HG03460 (cell line): Measurements from ENCODE around the gene HS3ST5.
"Not testable (repeated sequence)": the region's sequence is repeated elsewhere in the genome, so short reads cannot be mapped to it uniquely, and the experiment has no call there.

ENCODE experiments used
- ATAC-seq: cut with Tn5 transposase; IDR thresholded peaks from one replicate; pipeline ENCODE4 v1.9.1; 2021; ENCODE audit not compliant: unreplicated experiment

HS3ST5 gene

DNA sequence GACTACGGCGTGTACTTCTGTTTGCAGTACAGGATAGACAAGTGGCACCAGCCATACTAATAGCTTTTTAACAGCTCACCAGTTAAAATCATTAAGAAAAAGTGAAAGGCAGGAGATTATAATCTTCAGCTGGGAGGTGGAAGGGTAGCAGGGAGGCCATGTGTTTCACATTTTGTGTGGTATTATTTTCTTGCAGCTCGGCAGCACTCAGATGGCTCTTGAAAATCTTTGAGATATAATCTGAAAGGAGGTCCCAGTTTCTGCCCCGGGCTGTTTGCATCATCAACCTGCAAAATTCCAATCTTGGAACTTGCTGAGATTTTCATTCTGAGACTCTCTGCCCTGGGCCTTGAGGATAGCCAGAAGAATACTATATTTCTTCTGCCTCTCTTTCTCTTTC is 284.4 kb downstream of the HS3ST5 start:
- ATAC-seq, result no peak

DNA sequence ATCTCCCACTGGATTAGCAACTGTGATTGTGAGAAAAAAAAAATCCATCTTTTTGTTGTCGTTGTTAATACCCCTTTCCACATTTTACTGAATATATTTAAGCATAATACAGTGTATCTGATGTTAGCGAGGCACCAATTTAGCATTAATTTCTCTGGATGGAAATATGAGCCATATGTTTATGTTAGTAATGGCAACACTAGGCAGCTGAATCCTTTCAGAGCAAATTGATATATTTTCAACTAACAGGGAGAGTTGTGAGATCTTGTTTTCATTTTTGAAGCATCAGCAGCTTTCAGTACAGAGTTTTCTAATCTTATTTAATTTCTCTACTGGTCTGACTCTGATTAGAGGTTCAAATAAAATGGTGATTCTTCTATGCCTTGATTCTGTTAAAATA is 287.1 kb downstream of the HS3ST5 start:
- no peak for ATAC-seq

DNA sequence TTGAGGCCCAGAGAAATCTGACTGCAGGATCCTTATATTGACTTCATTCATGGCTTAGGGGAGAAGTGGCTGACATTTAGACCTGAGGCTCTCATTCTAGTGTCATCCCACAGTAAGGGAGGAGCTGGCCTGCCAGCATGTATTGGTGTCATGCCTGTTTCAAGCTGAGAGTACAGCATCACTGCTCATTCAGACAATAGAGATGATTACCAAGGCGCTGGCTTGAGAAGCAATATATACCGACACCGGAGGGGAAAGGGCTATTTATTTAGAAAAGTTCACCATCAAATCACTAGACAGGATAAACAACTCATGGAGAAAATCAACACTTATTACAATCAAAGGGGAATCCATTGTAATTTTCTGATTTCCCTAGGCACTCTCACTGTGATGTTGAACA is 287.5 kb downstream of the HS3ST5 start:
- ATAC-seq, result no peak

DNA sequence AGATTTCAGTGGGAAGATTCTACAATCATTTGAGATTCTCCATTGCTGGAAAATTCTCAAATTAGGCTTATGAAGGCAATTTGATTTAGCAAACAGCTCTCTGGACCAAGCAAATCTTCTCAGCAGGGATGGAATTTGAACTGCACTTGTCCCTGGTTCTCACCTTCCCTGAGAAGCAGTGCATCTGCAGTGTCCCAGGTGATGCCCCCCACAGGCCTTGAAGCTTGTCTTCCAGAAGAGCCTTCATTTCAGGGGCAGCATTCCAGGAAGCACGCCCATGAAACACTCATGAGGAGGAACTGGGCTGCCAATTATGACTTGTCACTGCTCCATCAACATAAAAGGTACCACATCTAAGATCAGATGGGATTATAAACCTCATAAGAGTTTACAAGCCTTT is 289.0 kb downstream of the HS3ST5 start:
- ATAC-seq, result no peak

DNA sequence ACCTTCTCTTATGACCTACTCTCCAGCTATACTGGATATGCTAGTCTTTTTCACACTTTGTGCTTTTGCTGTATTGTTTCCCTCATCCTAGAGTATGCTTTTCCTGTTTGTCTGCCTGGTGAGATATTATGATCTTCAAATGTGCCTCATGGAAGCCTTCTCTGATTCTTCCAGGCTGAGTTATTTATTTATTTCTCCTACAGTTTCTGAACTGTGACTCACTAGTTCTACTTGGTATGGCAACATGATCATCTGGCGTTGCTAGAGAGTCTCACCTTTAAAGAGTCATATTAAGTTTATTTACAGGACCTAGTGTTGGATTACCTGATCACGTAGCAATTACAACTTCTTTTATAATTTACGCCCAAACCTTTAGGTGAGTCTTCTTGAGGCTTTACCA is 290.7 kb downstream of the HS3ST5 start:
- ATAC-seq, result no peak

DNA sequence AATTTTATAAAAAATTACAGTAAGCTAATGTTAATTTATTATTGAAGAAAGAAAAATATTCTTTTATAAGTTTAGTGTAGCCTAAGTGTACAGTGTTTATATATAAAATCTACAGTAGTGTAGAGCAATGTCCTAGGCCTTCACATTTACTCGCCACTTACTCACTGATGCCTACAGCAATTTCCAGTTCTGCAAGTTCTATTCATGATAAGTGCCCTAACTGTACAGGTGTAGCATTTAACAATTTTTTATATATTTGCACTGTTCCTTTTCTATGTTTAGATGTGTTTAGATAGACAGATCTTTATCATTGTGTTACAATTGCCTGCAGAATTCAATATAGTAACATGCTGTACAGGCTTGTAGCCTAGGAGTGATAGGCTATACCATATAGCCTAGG is 291.8 kb downstream of the HS3ST5 start:
- ATAC-seq, result no peak

DNA sequence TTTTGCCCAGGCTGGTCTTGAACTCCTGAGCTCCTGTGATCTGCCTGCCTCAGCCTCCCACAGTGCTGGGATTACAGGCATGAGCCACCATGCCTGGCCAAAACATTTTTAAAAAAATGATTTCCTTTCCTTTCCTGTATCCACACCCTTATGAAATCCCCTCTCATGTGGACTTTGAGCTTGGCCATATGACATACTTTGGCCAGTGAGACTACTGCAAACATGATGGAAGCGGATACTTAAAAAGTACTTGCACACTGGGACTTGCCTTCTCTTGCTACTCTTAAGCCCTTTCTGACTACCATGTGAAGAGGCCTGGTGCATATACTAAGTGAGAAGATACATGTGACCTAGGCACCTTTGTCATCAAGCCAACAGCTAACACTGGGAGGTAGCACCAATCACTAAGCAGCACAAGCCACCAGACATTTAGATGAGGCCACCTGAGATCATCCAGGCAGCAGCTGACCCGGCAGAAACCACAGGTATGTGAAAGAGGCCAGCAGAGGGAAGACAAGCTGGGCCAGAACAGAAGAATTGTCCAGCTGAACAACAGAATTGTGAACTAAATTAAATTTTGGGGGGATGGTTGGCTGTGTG is 293.4 kb downstream of the HS3ST5 start:
- ATAC-seq, result no peak

DNA sequence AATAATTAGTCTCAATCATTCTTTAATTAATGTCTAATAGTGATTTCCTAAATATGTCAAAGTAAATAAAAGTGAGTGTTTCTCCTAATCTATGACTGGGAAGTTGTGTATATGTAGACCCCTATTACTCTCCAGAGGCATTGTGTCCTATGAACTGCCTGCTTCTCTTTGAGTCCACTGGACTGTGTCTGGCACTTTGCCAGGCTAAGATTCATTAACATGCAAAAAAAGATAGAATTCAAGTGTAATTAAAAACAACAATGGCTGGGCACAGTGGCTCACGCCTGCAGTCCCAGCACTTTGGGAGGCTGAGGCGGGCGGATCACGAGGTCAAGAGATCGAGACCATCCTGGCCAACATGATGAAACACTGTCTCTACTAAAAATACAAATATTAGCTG is 298.3 kb downstream of the HS3ST5 start:
- not testable (repeated sequence) for ATAC-seq

DNA sequence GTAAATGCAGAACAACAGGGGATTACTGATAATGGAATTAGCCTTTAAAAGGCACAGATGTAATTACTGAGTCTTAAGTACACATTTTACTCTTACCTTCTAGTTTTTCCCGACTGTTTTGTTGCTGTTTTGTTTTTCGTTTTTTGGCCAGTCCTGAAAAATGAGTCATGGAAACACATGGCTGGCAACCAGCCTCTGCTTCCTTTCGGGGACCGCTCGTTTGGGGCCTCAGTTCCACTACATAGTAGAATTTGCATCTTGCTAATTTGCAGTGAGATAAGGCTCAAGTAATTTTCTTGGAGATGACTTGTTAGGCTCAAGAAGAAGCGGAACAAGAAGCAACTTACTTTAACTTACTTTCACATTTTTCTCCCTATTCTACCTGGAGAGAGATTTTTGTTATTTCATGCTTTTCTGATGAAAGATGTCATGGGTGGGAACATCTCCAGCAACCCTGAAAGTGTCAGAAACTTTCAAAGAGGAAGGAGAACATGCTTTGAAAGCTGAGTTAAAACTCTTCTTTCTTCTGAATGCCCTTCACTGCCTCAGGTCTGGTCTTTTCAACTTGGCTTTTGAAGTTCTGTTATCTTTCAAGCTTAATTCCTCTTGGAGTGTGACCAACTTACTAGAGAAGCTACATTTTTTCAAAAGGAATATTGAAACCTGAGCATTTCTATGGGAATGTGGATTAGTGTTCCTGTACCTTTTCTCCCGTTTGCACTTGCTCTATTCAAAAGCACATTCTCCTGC is 300.4 kb downstream of the HS3ST5 start:
- no peak for ATAC-seq

DNA sequence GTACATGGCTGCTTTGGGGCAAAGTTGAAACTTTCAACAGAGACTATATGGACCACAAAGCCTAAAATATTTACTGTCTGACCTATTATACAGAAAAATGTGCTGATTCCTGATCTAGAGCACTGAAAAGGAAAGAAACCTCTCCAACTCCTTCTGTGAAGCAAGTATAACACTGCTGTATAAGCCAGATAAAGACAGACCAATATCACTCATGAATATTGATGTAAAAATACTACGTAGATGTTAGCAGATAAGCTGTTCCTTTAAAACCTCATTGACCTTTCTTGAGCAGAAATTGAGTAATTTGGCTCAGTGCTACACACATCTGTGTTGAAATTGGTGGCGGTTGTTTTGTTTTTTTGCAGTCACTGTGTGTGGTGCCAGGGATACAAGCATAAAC is 302.0 kb downstream of the HS3ST5 start:
- no peak for ATAC-seq

DNA sequence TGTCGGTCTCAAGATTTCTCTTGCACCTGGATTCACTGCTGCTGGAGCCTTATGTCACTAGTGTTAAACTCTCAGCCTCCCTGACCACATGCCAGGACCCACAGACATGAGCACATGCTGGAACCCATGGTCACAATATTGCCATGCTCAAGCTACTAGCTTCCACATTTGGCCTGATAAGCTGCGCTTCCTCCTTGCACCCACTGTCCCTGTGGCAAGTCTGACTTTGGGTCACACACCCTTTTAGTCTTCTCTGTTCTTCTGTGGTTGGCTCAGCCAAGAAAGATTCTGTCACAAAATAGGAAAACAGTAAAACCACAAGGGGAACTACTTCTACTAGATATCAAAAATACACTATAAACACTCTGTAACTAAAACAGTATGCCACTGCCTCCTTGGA is 303.0 kb downstream of the HS3ST5 start:
- ATAC-seq, result no peak

DNA sequence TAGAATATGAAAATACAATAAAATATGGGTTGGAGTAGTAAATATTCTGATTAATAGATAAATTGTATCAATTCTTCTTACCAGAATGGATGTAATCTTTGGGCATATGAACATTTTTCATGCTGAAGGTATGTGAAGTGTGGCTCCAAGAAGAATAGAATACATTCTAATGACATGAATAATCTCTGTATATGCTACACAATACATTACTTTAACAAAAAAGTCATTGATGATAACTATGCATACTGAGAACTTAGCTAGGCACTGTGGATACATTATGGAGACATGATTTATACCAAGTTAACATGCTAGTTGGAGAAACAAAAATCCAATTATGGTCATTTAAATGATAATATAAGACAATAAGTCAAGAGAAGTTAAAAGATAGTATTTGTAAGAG is 309.2 kb downstream of the HS3ST5 start:
- no peak for ATAC-seq

DNA sequence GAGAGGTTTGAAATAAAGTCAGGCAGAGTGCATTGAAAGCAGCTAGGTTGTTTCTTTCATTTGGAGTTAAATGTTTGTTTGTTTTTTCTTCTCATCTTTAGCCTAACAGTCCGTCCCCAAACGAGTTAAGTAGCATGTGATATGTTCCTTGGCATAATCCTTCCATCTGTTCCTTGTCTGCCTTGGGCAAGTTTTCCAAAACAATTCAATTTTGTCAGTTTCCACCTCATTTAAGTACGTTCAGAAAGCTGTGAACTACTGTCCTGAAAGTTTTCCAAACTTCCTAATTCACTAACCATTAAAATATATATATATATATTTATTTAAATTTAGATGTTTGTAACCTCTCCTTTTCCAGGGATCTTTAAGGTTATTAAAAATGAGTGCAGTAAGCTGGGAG is 310.1 kb downstream of the HS3ST5 start:
- no peak for ATAC-seq

DNA sequence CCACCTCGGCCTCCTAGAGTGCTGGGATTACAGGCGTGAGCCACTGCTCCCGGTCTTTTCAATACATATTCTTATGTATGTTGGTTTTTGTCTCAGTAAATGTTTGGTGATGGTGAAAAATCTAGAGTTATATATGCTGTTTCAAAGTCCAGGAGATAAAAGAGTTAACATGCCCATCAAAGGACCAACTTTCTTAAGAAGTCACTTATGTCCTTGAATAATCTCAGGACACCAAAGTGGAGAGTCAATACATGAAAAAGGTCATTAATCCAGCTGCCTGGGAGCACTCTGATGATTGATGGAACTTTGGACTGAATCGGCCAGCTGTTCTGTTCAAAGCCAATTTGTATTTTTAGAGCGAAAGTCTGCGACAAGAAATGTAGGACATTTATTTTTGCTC is 312.1 kb downstream of the HS3ST5 start:
- ATAC-seq, result no peak

DNA sequence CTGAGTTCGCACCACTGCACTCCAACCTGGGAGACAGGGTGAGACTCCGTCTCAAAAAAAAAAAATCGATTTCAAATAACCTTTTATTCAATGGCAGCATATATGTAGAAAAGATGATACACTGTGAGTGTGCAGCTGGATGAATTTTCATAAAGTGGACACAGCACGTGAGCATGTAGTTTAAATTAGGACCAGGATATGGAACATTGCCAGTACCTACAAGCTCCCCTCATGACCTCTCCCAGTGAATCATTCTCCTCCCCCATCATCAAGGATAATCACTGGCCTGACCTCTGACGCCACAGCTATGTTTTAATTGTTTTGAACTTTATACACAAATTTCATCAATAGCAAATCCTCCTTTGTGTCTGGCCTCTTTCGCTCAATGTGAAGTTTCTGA is 318.1 kb downstream of the HS3ST5 start:
- no peak for ATAC-seq

DNA sequence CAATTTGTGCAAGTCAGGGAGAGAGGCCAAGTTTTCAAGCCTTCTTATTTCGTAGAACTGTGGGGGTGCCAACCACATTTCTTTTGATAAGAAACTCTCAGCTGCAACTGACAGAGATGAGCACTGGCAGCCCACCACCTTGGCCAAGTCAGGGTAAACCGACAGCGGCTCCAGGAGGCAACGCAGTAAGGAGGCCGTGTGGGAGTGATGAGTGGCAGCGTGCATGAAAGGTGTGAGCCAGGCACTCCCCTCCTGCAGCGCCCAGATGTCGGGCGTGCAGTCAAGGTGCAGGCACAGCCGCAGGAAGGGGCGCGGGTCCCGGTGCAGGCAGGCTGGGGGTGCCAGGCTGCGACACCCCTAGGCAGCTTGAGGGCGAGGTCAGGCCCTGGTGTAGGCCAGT is 322.6 kb downstream of the HS3ST5 start:
- ATAC-seq, result no peak

DNA sequence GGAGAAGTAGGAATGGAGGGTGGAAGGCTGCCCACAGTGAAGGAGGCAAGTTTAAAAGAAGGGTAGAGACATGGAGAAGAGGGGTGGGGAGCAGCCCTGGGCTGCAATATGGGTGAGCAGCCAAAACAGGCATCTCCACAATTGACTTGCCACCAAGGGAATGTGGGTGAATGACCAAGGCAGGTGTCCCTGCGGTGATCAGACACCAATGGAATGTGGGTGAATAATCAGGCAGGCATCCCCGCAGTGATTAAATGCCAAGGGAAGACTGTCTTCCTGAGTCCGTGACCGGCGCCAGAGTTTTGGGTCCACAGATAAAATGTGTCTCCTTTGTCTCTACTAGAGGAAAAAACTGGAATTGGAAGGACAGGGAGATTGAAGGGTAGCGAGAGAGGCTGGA is 325.7 kb downstream of the HS3ST5 start:
- ATAC-seq, result not testable (repeated sequence)

DNA sequence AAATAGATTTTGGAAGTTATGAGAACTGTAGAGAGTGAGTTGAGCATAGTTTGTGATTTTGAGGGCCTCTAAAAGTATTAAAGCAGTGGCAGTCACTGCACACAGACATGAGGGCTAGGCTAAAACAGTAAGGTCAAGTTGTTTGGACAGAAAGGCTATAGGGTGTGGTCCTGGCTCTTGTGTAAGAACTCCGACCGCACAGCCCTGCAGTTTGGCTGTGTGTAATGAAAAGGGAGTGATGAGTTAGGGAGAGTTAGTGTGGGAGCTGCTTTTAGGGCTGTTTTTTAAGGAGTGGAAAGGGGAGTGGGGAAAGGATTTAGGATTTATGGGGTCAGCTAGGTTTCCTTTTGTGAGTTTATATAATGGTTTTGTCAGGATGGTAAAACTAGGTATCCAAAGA is 328.7 kb downstream of the HS3ST5 start:
- ATAC-seq, result not testable (repeated sequence)

DNA sequence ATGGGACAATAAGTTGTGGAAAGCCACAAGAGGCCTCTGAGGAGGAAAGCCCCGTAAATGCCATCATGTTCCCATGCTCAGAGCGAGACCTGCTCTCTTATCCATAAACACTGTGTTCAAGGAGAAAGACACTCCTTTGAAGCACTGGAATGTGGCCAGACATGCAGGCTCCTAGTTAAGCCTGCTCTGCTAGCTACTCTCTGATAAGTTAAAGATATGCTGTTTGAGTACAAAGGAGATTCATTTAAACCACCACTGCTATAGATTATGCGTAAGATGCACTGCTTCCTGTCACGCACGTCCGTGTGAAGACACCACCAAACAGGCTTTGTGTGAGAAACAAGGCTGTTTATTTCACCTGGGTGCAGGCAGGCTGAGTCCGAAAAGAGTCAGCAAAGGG is 331.3 kb downstream of the HS3ST5 start:
- not testable (repeated sequence) for ATAC-seq

DNA sequence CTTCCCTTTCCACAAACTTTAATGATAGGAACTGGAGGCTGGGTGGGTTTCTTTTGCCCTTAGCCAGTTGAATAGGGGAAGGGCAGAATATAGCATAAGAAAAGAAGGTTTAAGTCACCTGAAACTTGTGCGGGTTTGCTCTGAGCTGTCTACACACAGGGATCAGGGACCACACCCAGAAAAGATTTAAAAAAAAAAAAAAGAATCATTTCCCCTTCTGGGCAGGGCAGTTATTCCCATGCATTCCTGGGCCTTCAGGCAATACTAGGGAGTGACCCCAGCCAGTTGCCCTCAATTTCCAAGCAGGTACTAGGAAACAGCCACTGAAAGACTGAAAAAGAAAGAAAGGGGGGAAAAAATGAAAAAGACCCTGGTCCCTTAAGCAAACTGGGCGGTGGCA is 332.3 kb downstream of the HS3ST5 start:
- ATAC-seq, result no peak

DNA sequence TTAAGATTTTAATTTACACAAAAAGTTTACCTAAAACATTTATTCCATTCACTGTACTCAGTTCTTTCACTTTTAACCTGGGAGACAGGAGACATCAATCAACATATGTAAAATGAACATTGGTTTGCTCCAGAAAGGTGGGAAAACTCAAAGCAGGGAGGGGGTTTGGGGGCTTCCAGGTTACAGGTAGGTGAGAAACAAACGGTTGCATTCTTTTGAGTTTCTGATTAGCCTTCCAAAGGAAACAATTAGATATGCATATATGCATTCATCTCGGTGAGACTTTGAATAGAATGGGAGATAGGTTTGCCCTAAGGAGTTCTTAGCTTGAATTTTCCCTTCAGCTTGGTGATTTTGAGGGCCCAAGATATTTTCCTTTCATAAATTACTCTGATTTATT is 333.6 kb downstream of the HS3ST5 start:
- no peak for ATAC-seq

DNA sequence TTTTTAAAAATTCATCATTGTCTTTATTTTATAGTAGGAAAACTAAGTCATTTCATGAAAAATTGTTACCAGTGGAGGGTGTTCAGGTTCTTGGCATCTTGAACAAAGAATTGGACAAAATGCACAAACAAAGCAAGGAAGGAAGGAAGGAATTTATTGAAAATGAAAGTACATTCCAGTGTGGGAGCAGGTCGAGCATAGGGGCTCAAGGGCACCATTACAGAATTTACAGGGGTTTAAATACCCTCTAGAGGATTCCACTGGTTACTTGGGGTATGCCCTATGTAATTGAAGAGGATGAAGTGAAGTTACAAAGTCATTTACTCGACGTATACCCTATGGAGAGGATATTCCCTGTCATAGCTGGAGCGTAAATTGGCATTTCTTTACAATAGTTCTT is 334.5 kb downstream of the HS3ST5 start:
- no peak for ATAC-seq

DNA sequence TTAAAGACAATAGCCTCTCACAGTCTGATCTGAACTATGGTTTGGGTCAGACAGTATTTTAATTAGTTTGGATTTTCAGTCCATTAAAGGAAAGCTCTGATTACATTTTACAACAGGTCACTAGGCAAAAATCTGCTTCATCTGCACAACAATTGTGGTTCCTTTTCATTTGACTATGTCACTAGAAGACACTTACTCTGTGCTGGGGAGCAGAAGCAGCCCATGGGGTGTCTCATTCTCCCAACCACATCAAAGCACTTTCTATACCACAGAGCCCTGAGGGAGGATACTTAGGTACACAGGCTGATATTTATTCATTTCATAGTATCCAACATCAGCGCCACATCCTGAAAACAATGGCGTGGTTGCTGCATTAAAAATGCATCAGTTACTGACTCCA is 335.3 kb downstream of the HS3ST5 start:
- no peak for ATAC-seq
